GM21529 (cell line): ENCODE results near the gene MEIOSIN.
"Not testable (repeated sequence)": the region's sequence is repeated elsewhere in the genome, so short reads cannot be mapped to it uniquely, and the experiment has no call there.

Source experiments
- ATAC-seq: cut with Tn5 transposase; IDR thresholded peaks from one replicate; pipeline ENCODE4 v1.9.1; 2021; ENCODE audit not compliant: unreplicated experiment

MEIOSIN gene

GRCh38 chr19:45717983-45718650 is 15.1 kb upstream of the MEIOSIN start:
- no peak for ATAC-seq

- not testable (repeated sequence) for ATAC-seq
Measured at GRCh38 chr19:45720065-45720464, 13.2 kb upstream of the MEIOSIN start.

- ATAC-seq = not testable (repeated sequence)
Measured at GRCh38 chr19:45728683-45729082, 4.6 kb upstream of the MEIOSIN start.

DNA sequence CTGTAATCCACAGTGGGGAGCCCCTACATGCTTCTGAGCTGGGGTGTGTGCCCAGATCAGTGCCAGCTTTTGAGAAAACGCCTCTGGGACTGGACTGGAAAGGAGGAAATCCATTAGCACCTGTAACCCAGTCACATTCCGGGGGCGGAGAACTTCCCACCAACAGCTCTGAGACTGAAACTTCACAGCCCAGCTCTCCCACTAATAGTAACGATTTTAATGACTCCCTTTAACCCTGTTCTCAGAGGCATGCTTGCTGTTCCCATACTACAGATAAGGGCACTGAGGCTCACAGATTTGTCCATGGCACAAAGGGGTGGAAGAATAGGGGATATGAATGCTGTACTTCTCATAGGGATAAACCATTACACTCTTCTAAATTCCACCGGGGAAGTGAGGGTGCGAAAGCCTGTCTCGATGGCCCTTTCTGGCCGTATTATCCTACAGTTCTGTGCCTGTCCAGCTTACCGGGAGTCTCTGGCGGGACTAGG is 3.4 kb upstream of the MEIOSIN start:
- ATAC-seq = no peak

DNA sequence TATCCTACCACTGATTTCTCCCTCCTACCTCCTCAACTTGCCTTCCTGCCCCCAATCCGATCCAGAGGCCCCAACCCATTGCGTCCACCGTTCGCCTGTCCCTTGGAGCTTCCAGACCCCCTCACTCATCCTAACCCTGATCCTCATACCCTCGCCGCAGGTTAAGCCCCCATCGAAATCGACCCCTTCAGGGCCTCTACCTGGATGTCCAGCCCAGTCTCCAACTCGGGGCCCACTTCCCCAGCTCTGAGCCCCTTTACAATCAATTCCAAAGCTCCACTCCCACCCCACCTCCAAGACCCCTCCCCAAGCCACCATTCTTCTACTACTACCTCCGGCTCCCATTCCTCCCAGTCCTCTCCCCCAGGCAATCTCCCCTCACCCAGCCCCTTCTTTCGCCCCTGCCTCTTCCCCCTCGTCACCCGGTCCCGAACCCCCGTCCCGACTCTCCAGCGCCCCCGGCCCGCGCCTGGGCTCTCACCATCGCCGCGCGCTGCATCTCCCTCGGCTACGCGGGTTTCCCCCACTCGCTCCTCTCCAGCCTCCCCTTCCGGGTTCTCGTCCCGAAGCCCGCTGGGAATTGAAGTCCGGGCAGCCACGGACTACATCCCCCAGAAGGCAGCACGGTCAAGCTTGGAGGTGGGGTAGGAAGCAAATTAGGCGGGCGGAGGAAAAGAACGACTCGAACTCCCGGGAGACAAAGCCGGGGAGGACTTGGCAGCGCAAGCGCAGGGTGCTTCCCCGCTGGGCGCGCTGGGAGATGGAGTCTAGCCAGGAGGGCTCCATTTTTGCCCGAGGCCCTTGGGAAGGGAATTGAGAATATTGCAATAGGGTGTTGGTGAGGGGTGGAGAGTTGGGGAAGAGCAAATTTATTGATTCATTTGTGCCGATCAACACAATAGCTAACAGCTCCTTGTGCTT is 2.6 kb upstream of the MEIOSIN start, which contains the start of gene FBXO46:
Gene FBXO46 (minus strand): TSS at position 529 of the 921 bp plus-strand sequence. CDS start 17,401 bp downstream, outside the sequence.
- peak; percentile 95 for ATAC-seq

DNA sequence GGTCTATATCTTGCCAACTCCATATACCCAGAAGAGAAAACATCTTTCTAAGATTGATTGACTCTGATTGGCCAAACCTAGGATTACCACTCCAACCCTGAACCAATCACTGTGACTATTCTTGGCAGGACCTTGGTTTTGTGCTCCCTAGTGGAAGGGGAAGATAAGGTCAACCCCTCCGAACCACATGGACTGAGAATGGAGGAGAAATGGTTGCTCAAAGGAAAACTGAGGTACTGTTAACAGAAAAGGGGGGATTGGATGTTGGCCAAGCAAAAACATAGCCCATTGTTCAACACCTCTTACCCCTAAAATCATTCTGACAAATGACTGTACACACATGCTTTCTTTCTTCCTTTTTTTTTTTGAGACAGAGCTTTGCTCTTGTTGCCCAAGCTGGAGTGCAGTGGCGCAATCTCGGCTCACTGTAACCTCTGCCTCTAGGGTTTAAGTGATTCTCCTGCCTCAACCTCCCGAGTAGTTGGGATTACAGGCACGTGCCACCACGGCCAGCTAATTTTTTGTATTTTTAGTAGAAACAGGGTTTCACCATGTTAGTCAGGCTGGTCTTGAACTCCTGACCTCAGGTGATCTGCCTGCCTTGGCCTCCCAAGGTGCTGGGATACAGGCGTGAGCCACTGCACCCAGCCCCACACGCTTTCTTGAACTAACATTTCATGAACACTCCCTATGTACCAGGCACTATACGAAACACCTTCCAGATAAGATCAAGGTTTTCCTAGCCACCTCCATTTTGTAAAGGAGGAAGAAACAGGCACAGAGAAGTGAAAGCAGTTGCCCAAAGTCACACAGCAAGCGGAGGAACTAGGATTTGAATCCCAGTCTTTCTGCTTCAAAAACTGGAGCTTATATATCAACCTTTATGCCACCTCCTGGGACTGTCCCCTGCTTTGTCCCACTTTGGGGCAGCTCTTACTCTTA is 6.5 kb downstream of the MEIOSIN start:
- ATAC-seq = no peak

DNA sequence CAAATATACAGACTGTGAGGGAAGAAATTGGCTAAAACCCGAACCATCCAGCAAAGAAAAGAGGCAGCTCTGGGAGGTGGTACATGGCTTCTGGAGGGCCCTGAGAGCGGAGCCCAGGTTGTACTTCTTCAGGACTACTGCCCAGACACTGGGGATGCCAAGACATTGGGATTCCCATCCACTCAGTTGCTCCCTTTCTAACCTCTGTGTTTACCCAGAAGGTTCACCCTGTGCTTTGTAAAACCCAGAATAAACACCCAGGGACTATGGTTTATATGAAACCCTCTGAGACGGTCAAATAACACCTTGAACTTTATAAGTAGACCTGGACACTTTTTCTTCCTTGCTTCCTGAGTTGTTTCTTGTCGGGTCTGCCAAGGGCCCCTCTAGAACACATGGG is 9.7 kb downstream of the MEIOSIN start:
- no peak for ATAC-seq

DNA sequence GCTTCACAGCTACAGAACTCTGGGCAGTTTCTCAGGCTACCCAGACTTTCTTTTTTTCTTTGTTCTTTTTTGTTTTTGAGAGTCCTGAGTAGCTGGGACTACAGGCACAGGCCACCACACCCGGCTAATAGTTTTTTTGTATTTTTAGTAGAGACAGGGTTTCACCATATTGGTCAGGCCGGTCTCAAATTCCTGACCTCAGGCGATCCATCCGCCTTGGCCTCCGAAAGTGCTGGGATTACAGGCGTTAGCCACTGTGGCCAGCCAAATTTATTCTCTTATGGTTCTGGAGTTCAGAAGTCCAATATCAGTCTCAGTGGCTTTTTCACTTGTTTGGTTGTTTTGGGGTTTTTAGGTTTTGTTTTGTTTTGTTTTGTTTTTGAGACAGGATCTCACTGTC is 12.4 kb downstream of the MEIOSIN start:
- ATAC-seq = no peak

- no peak for ATAC-seq
Measured at GRCh38 chr19:45746866-45747265, 13.6 kb downstream of the MEIOSIN start.

GRCh38 chr19:45747513-45747912 is 14.3 kb downstream of the MEIOSIN start:
- no peak for ATAC-seq

- not testable (repeated sequence) for ATAC-seq
Measured at GRCh38 chr19:45751483-45751882, 18.2 kb downstream of the MEIOSIN start.

DNA sequence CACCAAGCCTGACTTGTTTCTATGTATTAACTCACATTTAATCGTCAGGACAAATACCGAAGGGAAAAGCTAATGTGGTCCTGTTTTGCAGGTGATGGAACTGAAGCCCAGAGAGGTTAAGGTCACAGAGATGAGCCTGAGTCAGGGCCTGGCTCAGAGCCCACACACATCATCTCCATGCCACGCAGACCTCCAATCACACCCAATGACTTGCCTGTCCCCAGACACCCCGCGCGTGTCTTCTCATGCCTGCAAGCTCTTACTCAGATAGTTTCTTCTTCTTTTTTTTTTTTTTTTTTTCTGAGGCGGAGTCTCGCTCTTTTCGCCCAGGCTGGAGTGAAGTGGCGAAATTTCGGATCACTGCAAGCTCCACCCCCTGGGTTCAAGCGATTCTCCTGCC is 19.4 kb downstream of the MEIOSIN start:
- ATAC-seq = no peak

GRCh38 chr19:45753548-45753947 is 20.3 kb downstream of the MEIOSIN start:
- no peak for ATAC-seq

- no peak for ATAC-seq
Measured at GRCh38 chr19:45754323-45754722, 21.1 kb downstream of the MEIOSIN start.

DNA sequence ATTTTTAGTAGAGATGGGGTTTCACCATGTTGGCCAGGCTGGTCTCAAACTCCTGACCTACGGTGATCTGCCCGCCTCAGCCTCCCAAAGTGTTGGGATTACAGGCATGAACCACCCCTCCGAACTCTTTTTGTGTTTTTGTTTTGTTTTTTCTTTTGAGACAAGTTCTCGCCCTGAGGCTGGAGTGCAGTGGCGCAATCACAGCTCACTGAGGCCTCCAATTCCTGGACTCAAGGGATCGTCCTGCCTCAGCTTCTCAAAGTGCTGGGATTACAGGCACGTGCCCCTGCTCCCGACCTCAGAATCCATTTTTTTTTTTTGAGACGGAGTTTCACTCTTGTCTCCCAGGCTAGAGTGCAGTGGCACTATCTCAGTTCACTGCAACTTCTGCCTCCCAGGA is 24.5 kb downstream of the MEIOSIN start:
- no peak for ATAC-seq

DNA sequence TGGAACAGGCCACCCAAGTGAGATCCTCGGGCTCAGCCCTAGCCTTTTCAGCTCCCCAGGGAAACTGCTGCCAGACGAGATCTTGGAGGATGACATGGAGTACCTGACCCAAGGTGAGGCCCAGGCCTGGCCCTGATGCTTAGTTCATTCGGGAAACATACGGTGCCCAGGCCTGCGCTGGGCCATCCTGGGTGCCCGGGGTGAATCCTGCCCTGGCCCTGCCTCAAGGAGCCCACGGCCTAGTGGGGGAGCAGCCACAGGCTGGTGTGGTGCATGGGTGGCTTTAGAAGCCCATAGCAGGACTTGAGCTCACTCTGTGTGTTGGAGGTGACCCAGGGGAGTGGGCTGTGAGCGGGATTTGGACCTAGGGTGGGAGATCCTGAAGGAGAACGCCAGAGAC is 25.7 kb downstream of the MEIOSIN start:
- ATAC-seq = no peak

- no peak for ATAC-seq
Measured at GRCh38 chr19:45761714-45762113, 28.5 kb downstream of the MEIOSIN start.

DNA sequence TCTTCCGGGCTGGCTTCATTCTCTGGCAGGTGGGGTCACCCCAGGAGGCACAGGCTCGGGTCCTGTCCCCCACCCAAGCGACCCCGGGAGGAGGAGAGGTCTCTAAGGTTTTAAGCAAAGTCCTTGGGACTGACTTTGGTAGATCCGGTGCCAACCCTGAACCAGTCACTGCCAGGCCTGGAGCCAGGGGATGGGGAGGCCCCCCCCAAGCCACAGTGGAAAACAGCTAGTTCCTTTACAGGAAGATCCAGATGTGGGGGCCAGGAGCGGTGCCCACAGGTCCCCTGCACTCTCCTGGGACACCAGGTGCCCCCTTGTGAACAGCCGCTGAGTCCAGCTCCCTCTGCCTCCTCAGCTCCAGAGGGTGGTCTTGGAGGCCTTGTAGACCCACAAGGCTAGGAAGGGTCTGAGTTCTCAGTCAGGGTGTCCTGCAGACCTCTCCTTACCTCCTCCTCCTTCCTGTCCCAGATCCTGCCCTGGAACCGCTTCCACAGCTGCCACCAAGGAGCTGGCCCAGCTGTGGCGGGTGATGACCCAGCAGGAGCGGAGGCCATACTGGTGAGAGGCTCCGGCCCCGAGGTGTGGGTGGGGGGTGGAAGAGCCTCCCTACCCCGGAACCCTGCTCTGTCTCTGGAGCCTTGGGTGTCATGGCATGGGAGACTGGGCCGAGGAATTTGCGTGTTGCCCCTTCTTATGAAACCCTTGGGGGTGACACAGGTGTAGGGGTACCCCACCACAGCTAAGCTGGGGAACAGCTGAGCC is 29.8 kb downstream of the MEIOSIN start:
- ATAC-seq = no peak

- no peak for ATAC-seq
Measured at GRCh38 chr19:45763691-45764294, 30.6 kb downstream of the MEIOSIN start.

DNA sequence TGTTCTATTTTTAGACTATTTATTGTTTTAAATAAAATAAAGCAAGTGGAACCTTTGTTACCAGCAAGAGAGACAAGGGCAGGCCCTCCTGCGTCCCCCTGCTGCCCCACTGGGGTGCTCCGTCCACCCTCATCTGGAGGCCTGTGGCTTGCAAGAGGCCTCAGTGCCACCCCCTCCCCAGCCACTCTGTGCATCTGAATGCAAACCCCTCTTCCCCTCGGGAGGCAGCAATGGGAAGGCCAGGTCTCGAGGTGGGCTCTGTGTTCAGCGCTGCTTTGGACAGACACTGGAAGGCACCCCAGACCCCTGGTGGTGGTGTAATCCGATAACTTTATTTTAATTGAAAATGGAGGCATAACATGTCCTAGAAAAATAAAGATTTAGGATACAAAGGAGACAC is 31.2 kb downstream of the MEIOSIN start:
- ATAC-seq = no peak
